Tibial artery (tissue), 4 donors: ENCODE data around the gene HDAC4.

Experiments
- DNase-seq, 2 donors: peaks; one replicate each; pipeline ENCODE4 v3.0.0-alpha.2; 2019
- H3K27ac ChIP-seq, 2 donors: fragments of 200-600 bp; sonication (generic) in 1 of 2; 1 replicate in 1 of 2; 2 replicates in 1 of 2; pipeline ENCODE4 v1.5.1; 2018 to 2019; ENCODE audit warnings: mild to moderate bottlenecking in 1 of 2
- H3K27me3 ChIP-seq, 2 donors: fragments of 200-600 bp; sonication (generic) in 1 of 2; one replicate each; pipeline versions ENCODE4 v1.5.1 to v1.6.0; 2016 to 2019
- H3K36me3 ChIP-seq, 3 donors: fragments of 200-600 bp; sonication (generic) in 2 of 3; one replicate each; pipeline ENCODE4 v1.5.1; 2016 to 2019; ENCODE audit warnings: mild to moderate bottlenecking in 2 of 3
- H3K4me1 ChIP-seq, 4 donors: fragments of 200-600 bp; sonication (generic) in 2 of 4; 1 replicate in 3 of 4; 2 replicates in 1 of 4; pipeline ENCODE4 v1.5.1; 2016 to 2019
- H3K4me3 ChIP-seq, 2 donors: fragments of 200-600 bp; sonication (generic) in 1 of 2; 1 replicate in 1 of 2; 2 replicates in 1 of 2; pipeline ENCODE4 v1.5.1; 2018 to 2019; ENCODE audit warnings: mild to moderate bottlenecking in 2 of 2
- H3K9me3 ChIP-seq, 3 donors: fragments of 200-600 bp; sonication (generic) in 1 of 3; one replicate each; pipeline ENCODE4 v1.5.1; 2016 to 2019
- intact Hi-C: fragments of 100-400 bp; cut with DNase I; formaldehyde crosslinking; loops from one replicate; pipeline ENCODE4 v1.15.0; 2023; ENCODE audit warnings: low total_unique reads
- TF ChIP-seq, protein P1 (sequence below), 2 experiments: fragments of 200-600 bp in 1 of 2; fragments of 450-650 bp in 1 of 2; IDR thresholded peaks; one replicate each; pipeline ENCODE4 v1.5.1; 2017 to 2019; ENCODE audit warnings: antibody characterized with exemption in 2 of 2, mild to moderate bottlenecking in 1 of 2, moderate library complexity in 1 of 2

The HDAC4 gene

DNA sequence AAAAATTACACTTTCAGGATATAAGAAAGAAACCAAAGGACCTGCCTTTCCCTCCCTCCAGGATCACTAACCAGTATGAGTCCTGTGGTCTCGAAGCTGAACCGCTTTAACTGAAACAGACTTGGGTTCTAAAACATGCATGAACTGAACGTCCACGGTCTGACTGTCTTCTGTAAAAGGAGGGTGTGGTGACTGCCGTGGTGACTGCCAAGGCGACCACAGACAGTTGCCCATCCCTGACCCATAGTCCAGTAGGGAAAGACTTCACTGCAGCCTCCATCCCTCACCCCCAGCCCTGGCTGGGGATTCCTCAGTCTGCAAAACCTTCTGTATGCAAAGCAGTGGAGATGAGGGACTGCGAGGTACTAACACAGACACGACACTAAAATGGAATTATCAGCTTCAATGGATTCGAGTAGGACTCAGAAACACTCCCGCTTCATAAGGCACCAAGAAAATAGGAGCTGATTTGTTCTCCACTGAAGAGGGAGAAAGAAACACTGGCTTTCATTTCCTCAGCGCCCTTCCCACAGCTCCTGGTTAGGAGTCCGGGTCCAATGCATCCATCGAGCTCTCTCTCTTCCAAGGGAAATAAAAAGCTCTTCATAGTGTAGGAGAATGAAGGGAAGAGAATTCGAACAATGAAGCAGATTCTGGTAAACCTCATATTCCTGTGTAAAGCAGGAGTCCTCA, 197.2 kb downstream of the HDAC4 start:
- no peaks in the 10 kb centered on the region for H3K9me3 ChIP-seq
- H3K27ac ChIP-seq = no peak overlapping the region
- peak in 1 of 2 donors; percentile 24 for DNase-seq
- intact Hi-C loops = no loop called here
- TF ChIP-seq, protein P1, sequence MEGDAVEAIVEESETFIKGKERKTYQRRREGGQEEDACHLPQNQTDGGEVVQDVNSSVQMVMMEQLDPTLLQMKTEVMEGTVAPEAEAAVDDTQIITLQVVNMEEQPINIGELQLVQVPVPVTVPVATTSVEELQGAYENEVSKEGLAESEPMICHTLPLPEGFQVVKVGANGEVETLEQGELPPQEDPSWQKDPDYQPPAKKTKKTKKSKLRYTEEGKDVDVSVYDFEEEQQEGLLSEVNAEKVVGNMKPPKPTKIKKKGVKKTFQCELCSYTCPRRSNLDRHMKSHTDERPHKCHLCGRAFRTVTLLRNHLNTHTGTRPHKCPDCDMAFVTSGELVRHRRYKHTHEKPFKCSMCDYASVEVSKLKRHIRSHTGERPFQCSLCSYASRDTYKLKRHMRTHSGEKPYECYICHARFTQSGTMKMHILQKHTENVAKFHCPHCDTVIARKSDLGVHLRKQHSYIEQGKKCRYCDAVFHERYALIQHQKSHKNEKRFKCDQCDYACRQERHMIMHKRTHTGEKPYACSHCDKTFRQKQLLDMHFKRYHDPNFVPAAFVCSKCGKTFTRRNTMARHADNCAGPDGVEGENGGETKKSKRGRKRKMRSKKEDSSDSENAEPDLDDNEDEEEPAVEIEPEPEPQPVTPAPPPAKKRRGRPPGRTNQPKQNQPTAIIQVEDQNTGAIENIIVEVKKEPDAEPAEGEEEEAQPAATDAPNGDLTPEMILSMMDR (IDR thresholded peaks at IDR 0.05) = no peak
- H3K4me1 ChIP-seq = peaks cover 0 to 16% (median 8%) of the 10 kb centered on the region in 4 donors
- no peaks in the 10 kb centered on the region for H3K36me3 ChIP-seq
- no peaks in the 10 kb centered on the region for H3K27me3 ChIP-seq
- no peak overlapping the region for H3K4me3 ChIP-seq

DNA sequence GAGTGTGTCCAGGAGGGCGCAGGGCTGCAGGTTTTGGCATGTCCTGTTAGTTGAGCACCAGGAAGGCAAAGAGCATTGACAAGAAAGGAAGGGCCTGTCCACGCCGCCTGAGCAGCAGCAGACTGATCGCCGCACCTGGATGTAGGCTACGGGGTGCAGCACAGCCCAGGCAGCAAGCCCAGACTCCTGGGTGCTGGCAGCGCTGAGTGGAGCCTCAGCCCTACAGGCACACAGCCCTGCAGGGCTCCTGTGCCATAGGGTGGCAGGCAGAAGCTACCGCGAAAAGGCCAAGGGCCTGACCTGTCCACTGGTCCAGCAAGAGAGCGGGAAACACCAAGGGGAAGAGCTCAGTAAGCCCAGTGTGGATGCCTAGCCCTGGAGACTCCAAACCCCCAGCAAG, 198.0 kb downstream of the HDAC4 start:
- Histone ChIP-seq H3K27ac (no peak overlapping the region), H3K36me3 (peaks cover 0 to 5% (median 0%) of the 10 kb centered on the region in 3 donors), H3K9me3 (no peaks in the 10 kb centered on the region), H3K27me3 (no peaks in the 10 kb centered on the region), H3K4me1 (peaks cover 0 to 16% (median 8%) of the 10 kb centered on the region in 4 donors), H3K4me3 (no peak overlapping the region)
- DNase-seq = peak in 1 of 2 donors; percentile 60
- TF ChIP-seq, protein P1 (IDR thresholded peaks at IDR 0.05) = no peak
- intact Hi-C loops = no loop called here

DNA sequence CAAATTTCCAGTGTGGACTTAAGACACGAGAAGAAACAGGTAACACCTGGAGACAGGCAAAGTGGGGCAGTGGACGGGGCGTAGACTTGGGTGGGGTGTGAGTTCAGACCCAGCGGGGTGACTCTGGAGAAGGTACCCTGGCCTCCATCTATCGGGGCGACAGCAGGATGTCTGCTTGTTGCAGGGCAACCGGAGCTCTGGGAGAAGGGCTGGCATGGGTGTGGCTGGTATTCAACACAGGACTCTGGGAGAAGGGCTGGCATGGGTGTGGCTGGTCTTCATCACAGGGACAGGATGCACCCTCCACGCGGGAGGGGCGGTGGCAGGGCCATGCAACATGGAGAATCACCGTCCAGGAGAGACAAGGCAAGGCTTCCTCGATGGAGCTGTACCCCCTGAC, 198.5 kb downstream of the HDAC4 start:
- DNase-seq = peak in 1 of 2 donors; percentile 46
- Histone ChIP-seq H3K36me3 (peaks cover 0 to 5% (median 0%) of the 10 kb centered on the region in 3 donors), H3K27ac (no peak overlapping the region), H3K4me1 (peaks cover 0 to 16% (median 8%) of the 10 kb centered on the region in 4 donors), H3K27me3 (no peaks in the 10 kb centered on the region), H3K4me3 (no peak overlapping the region), H3K9me3 (no peaks in the 10 kb centered on the region)
- TF ChIP-seq, protein P1 (IDR thresholded peaks at IDR 0.05) = no peak
- intact Hi-C loops = no loop called here

DNA sequence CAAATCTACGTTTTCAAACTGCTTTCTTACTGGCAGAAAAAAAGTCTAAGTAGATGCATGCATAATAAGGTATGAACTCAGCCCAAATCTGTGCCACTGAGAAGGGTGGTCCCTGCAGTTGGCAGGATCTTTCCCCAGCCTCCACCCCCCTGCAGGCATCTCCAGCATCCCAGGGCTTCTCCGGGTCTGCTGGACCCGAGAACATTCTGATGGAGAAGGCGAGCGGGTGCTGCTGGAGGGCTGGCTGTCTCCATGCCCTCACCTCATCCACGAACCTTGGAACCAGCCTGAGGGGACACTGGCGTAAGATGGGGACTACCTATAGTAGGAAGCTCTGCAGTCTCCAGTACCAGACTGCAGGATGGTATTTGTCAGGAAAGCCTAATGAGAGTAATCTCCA, 198.9 kb downstream of the HDAC4 start:
- intact Hi-C loops = no loop called here
- Histone ChIP-seq H3K27me3 (no peaks in the 10 kb centered on the region), H3K4me1 (peaks cover 0 to 16% (median 8%) of the 10 kb centered on the region in 4 donors), H3K9me3 (no peaks in the 10 kb centered on the region), H3K4me3 (no peak overlapping the region), H3K36me3 (peaks cover 0 to 8% (median 4%) of the 10 kb centered on the region in 3 donors), H3K27ac (no peak overlapping the region)
- TF ChIP-seq, protein P1 (IDR thresholded peaks at IDR 0.05) = no peak
- peak in 1 of 2 donors; percentile 42 for DNase-seq

DNA sequence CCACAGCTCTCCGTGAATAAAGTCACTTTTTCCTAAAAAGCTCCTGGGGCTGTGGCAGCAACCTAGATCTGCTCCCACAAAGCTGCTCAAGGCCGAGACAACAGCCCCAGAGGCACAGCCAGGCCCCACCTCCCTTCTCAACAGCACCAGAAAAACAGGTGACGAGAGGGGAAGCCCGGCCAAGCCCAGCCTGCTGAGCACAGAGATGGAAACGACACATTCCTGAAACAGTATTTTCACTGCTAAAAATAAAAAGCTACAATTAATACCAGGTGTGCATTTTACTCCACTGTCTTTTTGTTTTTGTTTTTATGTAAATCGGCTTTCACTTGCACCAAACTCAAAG, 199.3 kb downstream of the HDAC4 start:
- no peaks in the 10 kb centered on the region for H3K27me3 ChIP-seq
- peak in 1 of 2 donors; percentile 51 for DNase-seq
- intact Hi-C loops = no loop called here
- no peaks in the 10 kb centered on the region for H3K9me3 ChIP-seq
- TF ChIP-seq, protein P1 (IDR thresholded peaks at IDR 0.05) = no peak
- no peak overlapping the region for H3K27ac ChIP-seq
- no peak overlapping the region for H3K4me3 ChIP-seq
- peaks cover 0 to 12% (median 4%) of the 10 kb centered on the region in 3 donors for H3K36me3 ChIP-seq
- peaks cover 0 to 16% (median 8%) of the 10 kb centered on the region in 4 donors for H3K4me1 ChIP-seq
